ENCODE results near the gene SORCS2. TPM values are rescaled to one million over a fixed set of nuclear protein-coding genes. Genes with fewer than 3 reads are reported as not detected.

Gene SORCS2
- total RNA-seq, 1 donor, result 0.27 TPM

DNA sequence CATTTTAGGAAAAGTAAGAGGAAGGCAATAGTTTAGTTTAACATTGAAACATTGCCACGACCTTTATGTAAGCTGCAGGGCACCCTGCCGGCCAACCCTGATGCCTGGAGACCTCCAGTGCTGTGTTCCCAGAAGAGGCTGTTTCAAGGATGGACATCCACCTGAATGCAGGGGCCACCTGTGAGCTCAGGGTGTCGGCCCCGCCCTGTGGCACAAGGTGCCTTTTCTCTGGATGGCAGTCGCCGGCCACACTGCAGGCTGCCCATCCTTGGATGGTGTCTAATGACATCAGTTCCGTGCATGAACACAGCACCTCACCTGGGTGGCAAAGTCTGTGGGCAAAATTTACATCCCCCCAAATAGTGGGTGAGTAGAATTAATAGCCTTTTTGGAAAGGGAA is 567.3 kb downstream of the SORCS2 start:
- TF ChIP-seq, protein P1, sequence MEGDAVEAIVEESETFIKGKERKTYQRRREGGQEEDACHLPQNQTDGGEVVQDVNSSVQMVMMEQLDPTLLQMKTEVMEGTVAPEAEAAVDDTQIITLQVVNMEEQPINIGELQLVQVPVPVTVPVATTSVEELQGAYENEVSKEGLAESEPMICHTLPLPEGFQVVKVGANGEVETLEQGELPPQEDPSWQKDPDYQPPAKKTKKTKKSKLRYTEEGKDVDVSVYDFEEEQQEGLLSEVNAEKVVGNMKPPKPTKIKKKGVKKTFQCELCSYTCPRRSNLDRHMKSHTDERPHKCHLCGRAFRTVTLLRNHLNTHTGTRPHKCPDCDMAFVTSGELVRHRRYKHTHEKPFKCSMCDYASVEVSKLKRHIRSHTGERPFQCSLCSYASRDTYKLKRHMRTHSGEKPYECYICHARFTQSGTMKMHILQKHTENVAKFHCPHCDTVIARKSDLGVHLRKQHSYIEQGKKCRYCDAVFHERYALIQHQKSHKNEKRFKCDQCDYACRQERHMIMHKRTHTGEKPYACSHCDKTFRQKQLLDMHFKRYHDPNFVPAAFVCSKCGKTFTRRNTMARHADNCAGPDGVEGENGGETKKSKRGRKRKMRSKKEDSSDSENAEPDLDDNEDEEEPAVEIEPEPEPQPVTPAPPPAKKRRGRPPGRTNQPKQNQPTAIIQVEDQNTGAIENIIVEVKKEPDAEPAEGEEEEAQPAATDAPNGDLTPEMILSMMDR (IDR thresholded peaks at IDR 0.05; ENCODE audit: insufficient read depth, low read length), result no peak
- H3K4me3 ChIP-seq (ENCODE audit: low read depth, low read length), result no peak overlapping the region
- no peak for DNase-seq (ENCODE audit: low read depth)

DNA sequence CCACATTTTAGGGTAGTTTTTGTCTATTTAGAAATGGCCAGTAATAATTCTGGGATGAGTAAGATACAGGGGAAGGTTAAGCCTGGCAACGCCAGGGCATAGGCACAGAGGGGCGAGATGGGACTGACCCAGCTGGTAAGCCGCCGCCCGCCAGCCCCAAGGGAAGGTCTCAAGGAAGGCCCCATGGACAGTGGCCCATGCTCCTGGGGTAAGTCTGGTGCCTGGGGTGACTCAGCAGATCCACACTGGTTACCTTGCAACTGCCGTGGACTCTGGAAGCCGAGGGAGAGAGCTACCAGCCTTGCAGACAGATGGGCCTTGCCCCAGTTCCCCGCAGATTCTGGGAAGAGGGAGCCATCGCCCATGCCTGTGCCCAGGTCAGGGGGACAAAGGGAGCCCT is 567.9 kb downstream of the SORCS2 start:
- DNase-seq (ENCODE audit: low read depth), result no peak
- TF ChIP-seq, protein P1 (IDR thresholded peaks at IDR 0.05; ENCODE audit: insufficient read depth, low read length), result no peak
- no peak overlapping the region for H3K4me3 ChIP-seq (ENCODE audit: low read depth, low read length)

- no peak for DNase-seq (ENCODE audit: low read depth)
- TF ChIP-seq, protein P1 (IDR thresholded peaks at IDR 0.05; ENCODE audit: insufficient read depth, low read length), result no peak
- H3K4me3 ChIP-seq (ENCODE audit: low read depth, low read length), result no peak overlapping the region
These were observed 568.4 kb downstream of the SORCS2 start for GRCh38 chr4:7760706-7761105.

DNA sequence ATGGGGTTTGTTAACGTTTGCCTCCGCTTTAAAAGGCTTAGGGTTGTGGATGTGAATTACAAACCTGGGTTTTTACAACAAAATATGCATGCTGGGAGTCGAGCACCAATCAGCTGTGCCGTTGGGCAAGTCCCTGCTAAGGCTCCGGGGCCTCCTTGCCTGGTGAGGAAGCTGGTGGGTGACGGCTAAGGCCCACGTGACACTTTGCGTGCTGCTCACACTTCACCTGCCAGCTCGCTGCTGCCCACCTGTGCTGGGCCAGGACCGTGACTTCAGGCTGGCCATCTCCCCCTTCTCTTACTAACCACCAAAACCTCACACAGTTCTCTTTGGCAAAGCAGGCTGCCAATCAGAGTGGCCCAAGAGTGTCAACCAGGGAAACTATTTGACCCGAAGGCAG is 569.0 kb downstream of the SORCS2 start:
- H3K4me3 ChIP-seq (ENCODE audit: low read depth, low read length), result no peak overlapping the region
- TF ChIP-seq, protein P1 (IDR thresholded peaks at IDR 0.05; ENCODE audit: insufficient read depth, low read length), result no peak
- DNase-seq (ENCODE audit: low read depth), result no peak

DNA sequence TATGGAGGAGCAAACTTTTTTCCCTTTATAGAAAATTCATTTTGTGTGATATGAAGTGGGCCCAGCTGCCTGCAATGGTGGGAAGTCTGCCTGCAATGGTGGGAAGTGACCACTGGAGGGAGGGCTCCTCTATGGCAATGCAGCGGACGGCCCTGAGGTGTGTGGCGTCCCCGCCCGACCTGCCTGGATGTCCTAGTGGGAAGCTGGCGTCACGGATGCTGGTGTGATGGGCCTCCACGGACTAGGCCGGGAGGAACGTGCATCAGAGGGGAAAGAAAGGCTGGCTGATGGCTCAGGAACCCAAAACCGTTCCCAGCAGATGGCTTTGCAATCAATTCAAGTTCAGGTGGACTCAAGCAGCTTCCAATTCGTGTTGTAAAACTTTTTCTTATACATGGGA is 569.4 kb downstream of the SORCS2 start:
- H3K4me3 ChIP-seq (ENCODE audit: low read depth, low read length), result no peak overlapping the region
- peak; percentile 38 for DNase-seq (ENCODE audit: low read depth)
- TF ChIP-seq, protein P1 (IDR thresholded peaks at IDR 0.05; ENCODE audit: insufficient read depth, low read length), result peak; percentile 77

- H3K4me3 ChIP-seq (ENCODE audit: low read depth, low read length), result no peak overlapping the region
- no peak for DNase-seq (ENCODE audit: low read depth)
- TF ChIP-seq, protein P1 (IDR thresholded peaks at IDR 0.05; ENCODE audit: insufficient read depth, low read length), result no peak
These were observed 570.2 kb downstream of the SORCS2 start for GRCh38 chr4:7762376-7763030.

GRCh38 chr4:7763106-7763505 is 570.8 kb downstream of the SORCS2 start:
- DNase-seq (ENCODE audit: low read depth), result no peak
- H3K4me3 ChIP-seq (ENCODE audit: low read depth, low read length), result no peak overlapping the region
- TF ChIP-seq, protein P1 (IDR thresholded peaks at IDR 0.05; ENCODE audit: insufficient read depth, low read length), result no peak
